ENCODE data around the gene CWF19L1. TPM values are rescaled to one million over a fixed set of nuclear protein-coding genes. Genes with fewer than 3 reads are reported as not detected.

CWF19L1 gene
- total and polyA plus RNA-seq, 2 of the 13 experiments (the other 11 are each of a cell fraction or from before 2014, with no cell fraction given): 13.6 to 42.1 TPM

DNA sequence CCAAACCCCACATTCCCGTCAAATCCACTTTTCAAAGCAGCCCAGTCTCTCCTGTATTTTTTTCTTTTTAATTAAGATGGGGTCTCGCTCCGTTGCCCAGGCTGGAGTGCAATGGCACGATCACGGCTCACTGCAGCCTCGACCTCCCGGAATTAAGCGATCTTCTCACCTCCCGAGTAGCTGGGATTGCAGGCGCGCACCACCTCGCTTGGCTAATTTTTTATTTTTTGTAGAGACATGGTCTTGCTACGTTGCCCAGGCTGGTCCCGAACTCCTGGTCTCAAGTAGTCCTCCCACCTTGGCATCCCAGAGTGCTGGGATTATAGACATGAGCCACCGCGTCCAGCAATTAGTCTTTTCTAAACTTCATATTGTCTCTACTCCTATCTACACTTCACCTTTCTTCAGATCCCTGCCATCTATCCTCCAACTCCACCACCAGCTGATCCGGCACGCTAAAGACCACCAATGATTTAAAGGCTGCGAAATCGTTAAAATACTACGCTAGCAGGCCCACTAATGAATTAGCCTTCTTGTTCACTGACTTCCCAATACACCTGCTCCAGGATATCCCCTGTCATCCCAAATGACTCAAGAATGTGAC lies 37.5 kb downstream of the CWF19L1 start (continued):
- TF ChIP-seq GLI4 (CRISPR knock-in tag; IDR thresholded peaks at IDR 0.05; ENCODE audit: borderline replicate concordance): no peak
- TF ChIP-seq, protein P1, sequence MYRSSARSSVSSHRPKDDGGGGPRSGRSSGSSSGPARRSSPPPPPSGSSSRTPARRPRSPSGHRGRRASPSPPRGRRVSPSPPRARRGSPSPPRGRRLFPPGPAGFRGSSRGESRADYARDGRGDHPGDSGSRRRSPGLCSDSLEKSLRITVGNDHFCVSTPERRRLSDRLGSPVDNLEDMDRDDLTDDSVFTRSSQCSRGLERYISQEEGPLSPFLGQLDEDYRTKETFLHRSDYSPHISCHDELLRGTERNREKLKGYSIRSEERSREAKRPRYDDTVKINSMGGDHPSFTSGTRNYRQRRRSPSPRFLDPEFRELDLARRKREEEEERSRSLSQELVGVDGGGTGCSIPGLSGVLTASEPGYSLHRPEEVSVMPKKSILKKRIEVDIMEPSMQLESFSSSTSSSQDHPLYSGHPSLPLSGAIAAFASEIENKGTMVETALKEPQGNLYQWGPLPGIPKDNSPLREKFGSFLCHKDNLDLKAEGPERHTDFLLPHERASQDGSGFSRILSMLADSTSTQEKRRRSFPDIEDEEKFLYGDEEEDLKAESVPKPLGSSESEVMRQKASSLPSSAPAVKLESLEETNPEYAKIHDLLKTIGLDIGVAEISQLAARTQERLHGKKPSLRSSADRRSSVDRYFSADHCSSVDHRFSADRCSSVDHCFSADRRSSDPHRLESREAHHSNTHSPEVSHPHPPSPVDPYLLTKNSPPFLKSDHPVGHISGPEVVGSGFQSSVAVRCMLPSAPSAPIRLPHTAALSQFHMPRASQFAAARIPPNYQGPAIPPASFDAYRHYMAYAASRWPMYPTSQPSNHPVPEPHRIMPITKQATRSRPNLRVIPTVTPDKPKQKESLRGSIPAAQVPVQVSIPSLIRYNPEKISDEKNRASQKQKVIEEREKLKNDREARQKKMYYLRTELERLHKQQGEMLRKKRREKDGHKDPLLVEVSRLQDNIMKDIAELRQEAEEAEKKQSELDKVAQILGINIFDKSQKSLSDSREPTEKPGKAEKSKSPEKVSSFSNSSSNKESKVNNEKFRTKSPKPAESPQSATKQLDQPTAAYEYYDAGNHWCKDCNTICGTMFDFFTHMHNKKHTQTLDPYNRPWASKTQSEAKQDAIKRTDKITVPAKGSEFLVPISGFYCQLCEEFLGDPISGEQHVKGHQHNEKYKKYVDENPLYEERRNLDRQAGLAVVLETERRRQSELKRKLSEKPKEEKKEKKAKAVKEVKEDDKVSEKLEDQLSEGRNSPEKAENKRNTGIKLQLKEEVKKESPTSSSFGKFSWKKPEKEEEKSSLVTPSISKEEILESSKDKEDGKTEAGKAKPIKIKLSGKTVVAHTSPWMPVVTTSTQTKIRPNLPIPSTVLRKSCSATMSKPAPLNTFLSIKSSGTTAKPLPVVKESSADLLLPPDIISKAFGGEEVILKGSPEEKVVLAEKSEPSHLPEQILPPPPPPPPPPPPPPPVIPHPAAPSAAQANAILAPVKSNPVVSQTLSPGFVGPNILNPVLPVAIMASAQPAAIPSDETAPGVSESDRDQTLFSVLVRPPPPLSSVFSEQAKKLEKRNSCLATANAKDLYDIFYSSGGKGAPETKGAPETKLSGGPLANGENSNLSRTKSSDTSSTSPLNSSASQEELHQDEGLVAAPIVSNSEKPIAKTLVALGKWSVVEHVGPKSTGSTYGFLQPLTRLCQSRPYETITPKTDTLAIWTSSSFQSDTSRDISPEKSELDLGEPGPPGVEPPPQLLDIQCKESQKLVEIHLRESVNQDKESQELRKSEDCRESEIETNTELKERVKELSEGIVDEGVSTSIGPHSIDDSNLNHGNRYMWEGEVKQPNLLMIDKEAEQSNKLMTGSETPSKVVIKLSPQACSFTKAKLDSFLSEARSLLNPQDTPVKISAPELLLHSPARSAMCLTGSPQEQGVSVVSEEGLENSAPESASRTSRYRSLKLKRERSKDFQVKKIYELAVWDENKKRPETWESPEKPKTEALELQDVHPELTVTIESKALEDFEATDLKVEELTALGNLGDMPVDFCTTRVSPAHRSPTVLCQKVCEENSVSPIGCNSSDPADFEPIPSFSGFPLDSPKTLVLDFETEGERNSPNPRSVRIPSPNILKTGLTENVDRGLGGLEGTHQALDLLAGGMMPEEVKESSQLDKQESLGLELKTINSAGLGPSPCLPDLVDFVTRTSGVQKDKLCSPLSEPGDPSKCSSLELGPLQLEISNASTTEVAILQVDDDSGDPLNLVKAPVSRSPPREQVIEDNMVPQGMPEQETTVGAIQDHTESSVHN (CRISPR knock-in tag; IDR thresholded peaks at IDR 0.05): no peak
- TF ChIP-seq PHF20 (CRISPR knock-in tag; IDR thresholded peaks at IDR 0.05): 0 out of 2 replicates have a peak, but pooled peaks have one; percentile 42
- TF ChIP-seq POLR2AphosphoS2 (IDR thresholded peaks at IDR 0.05; ENCODE audit: low read depth, low read length): no peak
- peak; percentile 98 for TF ChIP-seq ZNF121 (CRISPR knock-in tag; IDR thresholded peaks at IDR 0.05)
- TF ChIP-seq ZMYM3 (CRISPR knock-in tag; IDR thresholded peaks at IDR 0.05): 0 out of 2 replicates have a peak, but pooled peaks have one; percentile 17
- TF ChIP-seq NR2C2 (CRISPR knock-in tag; IDR thresholded peaks at IDR 0.05; ENCODE audit: borderline replicate concordance): no peak
- no peak for TF ChIP-seq DMAP1 (CRISPR knock-in tag; IDR thresholded peaks at IDR 0.05)
- no peak for TF ChIP-seq ARNT (IDR thresholded peaks at IDR 0.05)
- TF ChIP-seq ZZZ3 (CRISPR knock-in tag; IDR thresholded peaks at IDR 0.05; ENCODE audit: borderline replicate concordance): no peak
- no peak for TF ChIP-seq XRCC5 (optimal IDR thresholded peaks at IDR 0.05; ENCODE audit: low read length)
- no peak for TF ChIP-seq ZNF772 (CRISPR knock-in tag; IDR thresholded peaks at IDR 0.05)
- TF ChIP-seq AHR (CRISPR knock-in tag; IDR thresholded peaks at IDR 0.05): no peak
- no peak for TF ChIP-seq ZNF430 (CRISPR knock-in tag; IDR thresholded peaks at IDR 0.05)
- TF ChIP-seq, protein P2, sequence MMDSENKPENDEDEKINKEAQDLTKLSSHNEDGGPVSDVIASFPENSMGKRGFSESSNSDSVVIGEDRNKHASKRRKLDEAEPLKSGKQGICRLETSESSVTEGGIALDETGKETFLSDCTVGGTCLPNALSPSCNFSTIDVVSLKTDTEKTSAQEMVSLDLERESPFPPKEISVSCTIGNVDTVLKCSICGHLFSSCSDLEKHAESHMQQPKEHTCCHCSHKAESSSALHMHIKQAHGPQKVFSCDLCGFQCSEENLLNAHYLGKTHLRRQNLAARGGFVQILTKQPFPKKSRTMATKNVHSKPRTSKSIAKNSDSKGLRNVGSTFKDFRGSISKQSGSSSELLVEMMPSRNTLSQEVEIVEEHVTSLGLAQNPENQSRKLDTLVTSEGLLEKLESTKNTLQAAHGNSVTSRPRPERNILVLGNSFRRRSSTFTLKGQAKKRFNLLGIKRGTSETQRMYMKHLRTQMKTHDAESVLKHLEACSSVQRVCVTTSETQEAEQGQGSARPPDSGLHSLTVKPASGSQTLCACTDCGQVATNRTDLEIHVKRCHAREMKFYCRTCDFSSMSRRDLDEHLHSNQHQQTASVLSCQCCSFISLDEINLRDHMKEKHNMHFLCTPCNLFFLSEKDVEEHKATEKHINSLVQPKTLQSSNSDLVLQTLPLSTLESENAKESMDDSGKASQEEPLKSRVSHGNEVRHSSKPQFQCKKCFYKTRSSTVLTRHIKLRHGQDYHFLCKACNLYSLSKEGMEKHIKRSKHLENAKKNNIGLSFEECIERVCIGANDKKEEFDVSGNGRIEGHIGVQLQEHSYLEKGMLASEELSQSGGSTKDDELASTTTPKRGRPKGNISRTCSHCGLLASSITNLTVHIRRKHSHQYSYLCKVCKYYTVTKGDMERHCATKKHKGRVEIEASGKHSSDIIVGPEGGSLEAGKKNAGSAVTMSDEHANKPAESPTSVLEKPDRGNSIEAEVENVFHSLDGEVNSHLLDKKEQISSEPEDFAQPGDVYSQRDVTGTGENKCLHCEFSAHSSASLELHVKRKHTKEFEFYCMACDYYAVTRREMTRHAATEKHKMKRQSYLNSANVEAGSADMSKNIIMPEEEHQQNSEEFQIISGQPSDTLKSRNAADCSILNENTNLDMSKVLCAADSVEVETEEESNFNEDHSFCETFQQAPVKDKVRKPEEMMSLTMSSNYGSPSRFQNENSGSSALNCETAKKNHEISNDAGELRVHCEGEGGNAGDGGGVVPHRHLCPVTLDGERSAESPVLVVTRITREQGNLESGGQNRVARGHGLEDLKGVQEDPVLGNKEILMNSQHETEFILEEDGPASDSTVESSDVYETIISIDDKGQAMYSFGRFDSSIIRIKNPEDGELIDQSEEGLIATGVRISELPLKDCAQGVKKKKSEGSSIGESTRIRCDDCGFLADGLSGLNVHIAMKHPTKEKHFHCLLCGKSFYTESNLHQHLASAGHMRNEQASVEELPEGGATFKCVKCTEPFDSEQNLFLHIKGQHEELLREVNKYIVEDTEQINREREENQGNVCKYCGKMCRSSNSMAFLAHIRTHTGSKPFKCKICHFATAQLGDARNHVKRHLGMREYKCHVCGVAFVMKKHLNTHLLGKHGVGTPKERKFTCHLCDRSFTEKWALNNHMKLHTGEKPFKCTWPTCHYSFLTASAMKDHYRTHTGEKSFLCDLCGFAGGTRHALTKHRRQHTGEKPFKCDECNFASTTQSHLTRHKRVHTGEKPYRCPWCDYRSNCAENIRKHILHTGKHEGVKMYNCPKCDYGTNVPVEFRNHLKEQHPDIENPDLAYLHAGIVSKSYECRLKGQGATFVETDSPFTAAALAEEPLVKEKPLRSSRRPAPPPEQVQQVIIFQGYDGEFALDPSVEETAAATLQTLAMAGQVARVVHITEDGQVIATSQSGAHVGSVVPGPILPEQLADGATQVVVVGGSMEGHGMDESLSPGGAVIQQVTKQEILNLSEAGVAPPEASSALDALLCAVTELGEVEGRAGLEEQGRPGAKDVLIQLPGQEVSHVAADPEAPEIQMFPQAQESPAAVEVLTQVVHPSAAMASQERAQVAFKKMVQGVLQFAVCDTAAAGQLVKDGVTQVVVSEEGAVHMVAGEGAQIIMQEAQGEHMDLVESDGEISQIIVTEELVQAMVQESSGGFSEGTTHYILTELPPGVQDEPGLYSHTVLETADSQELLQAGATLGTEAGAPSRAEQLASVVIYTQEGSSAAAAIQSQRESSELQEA (CRISPR knock-in tag; IDR thresholded peaks at IDR 0.05; ENCODE audit: not compliant biosample characterization): no peak

All from HepG2 (cell line).